GM19468 (cell line): ENCODE data around the gene CD27.

Experiments used
- ATAC-seq: cut with Tn5 transposase; IDR thresholded peaks from one replicate; pipeline ENCODE4 v1.9.1; 2021; ENCODE audit warnings: mild to moderate bottlenecking, moderate library complexity, moderate number of reproducible peaks; ENCODE audit not compliant: unreplicated experiment; ENCODE audit errors: extremely low read depth

The CD27 gene

GRCh38 chr12:6432991-6433390 is 11.8 kb upstream of the CD27 start:
- ATAC-seq, result no peak

GRCh38 chr12:6434205-6435140 is 10.3 kb upstream of the CD27 start:
- no peak for ATAC-seq

GRCh38 chr12:6435961-6436715 is 8.6 kb upstream of the CD27 start:
- ATAC-seq, result no peak

GRCh38 chr12:6437586-6437985 is 7.2 kb upstream of the CD27 start:
- no peak for ATAC-seq

- no peak for ATAC-seq
Measured at GRCh38 chr12:6438345-6438744, 6.4 kb upstream of the CD27 start.

- no peak for ATAC-seq
Measured at GRCh38 chr12:6440391-6440790, 4.4 kb upstream of the CD27 start.

GRCh38 chr12:6442836-6443235 is 1.9 kb upstream of the CD27 start:
- no peak for ATAC-seq

GRCh38 chr12:6443361-6443983 is 1.3 kb upstream of the CD27 start:
- no peak for ATAC-seq

- ATAC-seq, result no peak
Measured at GRCh38 chr12:6444031-6444430, 724 bp upstream of the CD27 start.

GRCh38 chr12:6450091-6450868 is 5.5 kb downstream of the CD27 start:
- ATAC-seq, result no peak

GRCh38 chr12:6450869-6451347 is 6.2 kb downstream of the CD27 start:
- ATAC-seq, result no peak

GRCh38 chr12:6451348-6452244 is 6.8 kb downstream of the CD27 start, which contains the start of gene TAPBPL:
TSS of gene TAPBPL (plus strand) at chr12:6452042. CDS start at chr12:6452249, 207 bp downstream.
- ATAC-seq, result no peak

- ATAC-seq, result no peak
Measured at GRCh38 chr12:6452245-6452943, 7.6 kb downstream of the CD27 start.

GRCh38 chr12:6452944-6453630 is 8.3 kb downstream of the CD27 start:
- no peak for ATAC-seq

- no peak for ATAC-seq
Measured at GRCh38 chr12:6457220-6457945, 12.6 kb downstream of the CD27 start.

- ATAC-seq, result no peak
Measured at GRCh38 chr12:6458281-6459003, 13.7 kb downstream of the CD27 start.

GRCh38 chr12:6459004-6459337 is 14.2 kb downstream of the CD27 start:
- ATAC-seq, result no peak
